GM12878 (cell line): ENCODE measurements around the gene PLEKHM3. TPM values are rescaled to one million over a fixed set of nuclear protein-coding genes. Genes with fewer than 3 reads are reported as not detected.

Experiments
- ATAC-seq: fragments of 200-7000 bp; cut with Tn5 transposase; 3 replicates; pipeline ENCODE4 v1.9.1; 2020; ENCODE audit warnings: mild to moderate bottlenecking, moderate library complexity
- BruUV-seq: library from RNA; stranded (reverse); fragments of 400-500 nt; replicated peaks from 2 replicates; lab custom pipeline; 2021; lab: Mats Ljungman, UMichigan
- CTCF ChIA-PET: fragments of 300-600 bp; sonication (Branson Sonifier 250); formaldehyde crosslinking; extraction: SDS; loops from one replicate; lab custom pipeline; 2021; ENCODE audit warnings: inconsistent platforms; lab: Yijun Ruan, JAX
- POLR2A ChIA-PET: fragments of 350-600 bp; formaldehyde crosslinking; extraction: SDS; loops from one replicate; lab custom pipeline; 2021; ENCODE audit warnings: inconsistent platforms; lab: Charles Lee
- RAD21 ChIA-PET: fragments of 300-600 bp; sonication (Branson Sonifier 250); formaldehyde crosslinking; loops from one replicate; lab custom pipeline; 2023; ENCODE audit warnings: antibody characterized with exemption; ENCODE audit not compliant: unreplicated experiment; lab: Charles Lee
- SMC1A ChIA-PET: fragments of 300-600 bp; sonication (Branson Sonifier 250); formaldehyde crosslinking; loops from one replicate; lab custom pipeline; 2023; ENCODE audit not compliant: unreplicated experiment, uncharacterized antibody; lab: Charles Lee
- DNase-seq: peaks from one replicate; pipeline ENCODE4 v3.0.0-alpha.2; 2011; ENCODE audit warnings: low read depth, low spot score
- FAIRE-seq: peaks from 3 replicates; lab custom pipeline; 2011; peaks lifted over from hg19 to GRCh38; lab: Jason Lieb, UNC
- H2AFZ ChIP-seq: 2 replicates; pipeline ENCODE4 v1.6.0; 2011; ENCODE audit warnings: low read depth, low read length, control low read depth; ENCODE audit not compliant: control insufficient read depth
- H3K27ac ChIP-seq: 2 replicates; pipeline ENCODE4 v1.5.1; 2011; ENCODE audit warnings: control low read depth; ENCODE audit not compliant: control insufficient read depth, insufficient read depth
- H3K27me3 ChIP-seq, 2 experiments: replicated peaks in 1 of 2; 2 replicates each; pipeline versions ENCODE4 v1.6.0 to v1.6.1; 2011; ENCODE audit warnings: low read length in 1 of 2; ENCODE audit not compliant: control insufficient read depth in 2 of 2, insufficient read depth in 2 of 2
- H3K36me3 ChIP-seq, 2 experiments: 2 replicates each; pipeline ENCODE4 v1.5.1; 2011; ENCODE audit warnings: low read length in 1 of 2; ENCODE audit not compliant: control insufficient read depth in 2 of 2, insufficient read depth in 2 of 2
- H3K4me1 ChIP-seq: 2 replicates; pipeline ENCODE4 v1.6.1; 2011; ENCODE audit warnings: mild to moderate bottlenecking, low read length, moderate library complexity, mixed read lengths; ENCODE audit not compliant: control insufficient read depth, insufficient read depth
- H3K4me2 ChIP-seq: 2 replicates; pipeline ENCODE4 v1.6.0; 2011; ENCODE audit warnings: control low read depth; ENCODE audit not compliant: control insufficient read depth, insufficient read depth
- H3K4me3 ChIP-seq: fragments of 200-600 bp; sonication (generic); 2 replicates; pipeline ENCODE4 v1.5.1; 2016
- H3K79me2 ChIP-seq: 2 replicates; pipeline ENCODE4 v1.6.0; 2011; ENCODE audit warnings: low read length; ENCODE audit not compliant: control insufficient read depth, insufficient read depth
- H3K9ac ChIP-seq: 2 replicates; pipeline ENCODE4 v1.8.0; 2011; ENCODE audit warnings: low read length, control low read depth, mixed read lengths; ENCODE audit not compliant: control insufficient read depth, insufficient read depth
- H3K9me3 ChIP-seq: replicated peaks from 3 replicates; pipeline ENCODE4 v1.5.1; 2011; ENCODE audit warnings: mild to moderate bottlenecking, low read length; ENCODE audit not compliant: control insufficient read depth, insufficient read depth
- H4K20me1 ChIP-seq: 2 replicates; pipeline ENCODE4 v1.6.0; 2011; ENCODE audit not compliant: control insufficient read depth, insufficient read depth
- ASH2L ChIP-seq: fragments of 300-600, 200-600 bp; sonication (generic); IDR thresholded peaks from 2 replicates; pipeline ENCODE4 v1.6.1; 2017; ENCODE audit warnings: low read depth, mild to moderate bottlenecking, borderline replicate concordance
- CHD2 ChIP-seq: IDR thresholded peaks from 2 replicates; pipeline ENCODE4 v1.6.1; 2011; ENCODE audit warnings: low read depth, low read length, improper control_type of control experiment, borderline replicate concordance
- E4F1 ChIP-seq: fragments of 450-650 bp; IDR thresholded peaks from 2 replicates; pipeline ENCODE4 v1.6.1; 2018; ENCODE audit warnings: borderline replicate concordance, mild to moderate bottlenecking; ENCODE audit not compliant: partially characterized antibody
- EGR1 ChIP-seq, 2 experiments: IDR thresholded peaks; 1 replicate in 1 of 2; 2 replicates in 1 of 2; pipeline ENCODE4 v1.6.1; 2011 to 2012; ENCODE audit warnings: low read depth in 2 of 2, low read length in 2 of 2, borderline replicate concordance in 1 of 2, mild to moderate bottlenecking in 1 of 2, moderate library complexity in 1 of 2
- HDAC2 ChIP-seq: fragments of 200-600 bp; sonication (generic); IDR thresholded peaks from 2 replicates; pipeline ENCODE4 v1.6.1; 2017
- IRF5 ChIP-seq: fragments of 450-650 bp; IDR thresholded peaks from 2 replicates; pipeline ENCODE4 v1.6.1; 2017; ENCODE audit warnings: borderline replicate concordance
- KDM1A ChIP-seq: fragments of 200-600 bp; sonication (generic); IDR thresholded peaks from 2 replicates; pipeline ENCODE4 v1.6.1; 2016; ENCODE audit warnings: borderline replicate concordance
- NR2F1 ChIP-seq: fragments of 450-650 bp; conservative IDR thresholded peaks from 2 replicates; pipeline ENCODE4 v1.6.1; 2017; ENCODE audit warnings: mild to moderate bottlenecking
- RAD21 ChIP-seq: IDR thresholded peaks from 2 replicates; pipeline ENCODE4 v1.6.1; 2011; ENCODE audit warnings: mild to moderate bottlenecking, low read depth, low read length, moderate library complexity; ENCODE audit not compliant: insufficient read depth
- SRF ChIP-seq, 2 experiments: IDR thresholded peaks; 2 replicates each; pipeline ENCODE4 v1.6.1; 2011; ENCODE audit warnings: low read depth in 2 of 2, low read length in 2 of 2, mild to moderate bottlenecking in 1 of 2, moderate library complexity in 1 of 2
- SUZ12 ChIP-seq: fragments of 200-600 bp; sonication (generic); IDR thresholded peaks from one replicate; pipeline ENCODE4 v1.6.1; 2018; ENCODE audit warnings: antibody characterized with exemption, mild to moderate bottlenecking; ENCODE audit not compliant: unreplicated experiment
- TCF3 ChIP-seq: IDR thresholded peaks from 2 replicates; pipeline ENCODE4 v1.6.1; 2012; ENCODE audit warnings: low read depth, mild to moderate bottlenecking, low read length, borderline replicate concordance; ENCODE audit not compliant: insufficient read depth
- WRNIP1 ChIP-seq: IDR thresholded peaks from 2 replicates; pipeline ENCODE4 v1.6.1; 2011; ENCODE audit warnings: low read depth, low read length, improper control_type of control experiment, borderline replicate concordance
- YBX1 ChIP-seq: fragments of 450-650 bp; IDR thresholded peaks from 2 replicates; pipeline ENCODE4 v1.6.1; 2016; ENCODE audit warnings: antibody characterized with exemption
- YY1 ChIP-seq: IDR thresholded peaks from 2 replicates; pipeline ENCODE4 v1.6.1; 2011; ENCODE audit warnings: low read depth, mild to moderate bottlenecking, low read length
- WGBS: methylation state at CpG from one replicate; pipeline ENCODE4 v1.1.6; 2016; ENCODE audit warnings: low lambda C conversion rate; ENCODE audit not compliant: insufficient replicate concordance, insufficient coverage; ENCODE audit errors: missing lambda C conversion rate; 5-methylcytosine and 5-hydroxymethylcytosine counted together
- in situ Hi-C: fragments of 300-500 bp; cut with MboI; formaldehyde crosslinking; loops from 9 replicates; pipeline ENCODE4 v1.14.3; 2018; ENCODE audit warnings: mixed read lengths
- intact Hi-C: fragments of 100-400 bp; cut with micrococcal nuclease; formaldehyde crosslinking; loops from one replicate; pipeline ENCODE4 v1.14.2; 2022; ENCODE audit not compliant: unreplicated experiment
- polyA plus RNA-seq, 11 experiments: library from polyadenylated mRNA; depleted of rRNA in 4 of 11; unstranded in 6 of 11; stranded (reverse) in 5 of 11; fragments of >200 nt; fragmentation: Nextera tagmentation in 4 of 11; fragmentation: Illumina TruSeq in 1 of 11; extraction: Ambion mirVana in 4 of 11; extraction: Trizol in 1 of 11; gene quantifications; 1 replicate in 1 of 11; 2 replicates in 10 of 11; pipeline versions ENCODE4 v1.2.1 to v1.2.3, GENCODE V29; 2011 to 2016; ENCODE audit warnings: inconsistent platforms in 2 of 11, missing spikeins in 2 of 11, low read depth in 1 of 11
- total RNA-seq, 4 experiments: library from RNA; depleted of rRNA in 3 of 4; stranded (reverse); fragments of >200 nt in 3 of 4; fragmentation: Illumina TruSeq in 1 of 4; extraction: Trizol in 1 of 4; gene quantifications; 2 replicates each; pipeline versions ENCODE4 v1.2.1 to v1.2.3, GENCODE V29; 2013 to 2021
- TF ChIP-seq, protein P1 (sequence below): IDR thresholded peaks from 2 replicates; pipeline ENCODE4 v1.6.1; 2011; ENCODE audit warnings: borderline replicate concordance, low read depth, mild to moderate bottlenecking, moderate library complexity, mixed read lengths, low read length; ENCODE audit not compliant: insufficient read depth; ENCODE audit errors: extremely low read length

PLEKHM3 gene
- total and polyA plus RNA-seq, 10 of the 15 experiments (the other 5 are each of a cell fraction or from before 2014, with no cell fraction given) = 1.4 to 5.6 (median 3.0) TPM

DNA sequence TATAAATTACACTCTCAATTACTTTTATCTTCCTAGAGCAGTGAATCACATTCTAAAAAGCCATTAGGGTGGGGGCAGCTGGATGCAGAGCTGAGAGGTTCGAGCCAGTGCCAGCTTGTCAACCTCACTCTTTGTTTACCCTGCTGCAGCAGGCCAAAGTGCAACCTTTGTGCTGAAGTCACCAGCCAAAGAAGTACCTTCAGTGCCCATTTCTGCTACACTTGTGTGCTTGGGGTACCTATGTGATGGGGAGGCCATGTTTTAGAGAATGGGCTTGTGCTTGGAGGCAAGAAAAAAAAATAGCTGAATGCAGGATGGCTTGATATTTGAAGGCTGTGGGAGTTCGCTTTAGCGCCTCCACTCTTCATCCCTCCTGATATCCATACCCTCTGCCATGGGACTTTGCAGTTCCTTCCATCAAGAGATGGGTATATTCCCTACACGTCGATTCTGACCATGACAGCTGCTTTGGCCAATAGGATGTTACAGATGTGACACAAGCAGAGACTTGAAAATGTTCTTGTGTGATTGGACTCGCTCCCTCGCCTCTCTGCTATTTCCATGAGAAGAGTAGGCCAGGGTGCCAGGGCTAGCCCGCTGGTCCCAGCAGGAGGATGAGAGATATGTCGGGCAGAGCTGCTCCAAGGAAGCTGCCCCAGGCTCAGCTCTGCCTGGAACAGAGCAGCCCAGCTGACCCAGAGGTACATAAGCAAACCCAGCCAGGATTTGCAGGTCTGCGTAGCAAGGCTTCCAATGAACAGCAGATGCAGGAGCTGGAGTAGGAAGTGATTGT, 242.9 kb downstream of the PLEKHM3 start:
- Histone ChIP-seq H3K4me1 (no peaks in the 10 kb centered on the region), H3K4me3 (no peak overlapping the region), H3K79me2 (no peaks in the 10 kb centered on the region), H4K20me1 (no peaks in the 10 kb centered on the region), H3K36me3 (no peaks in the 10 kb centered on the region), H3K27me3 (no peaks in the 10 kb centered on the region; a peak in 2 of 4 replicates), H3K9me3 (no peaks in the 10 kb centered on the region), H3K4me2 (no peak overlapping the region), H2AFZ (no peak overlapping the region), H3K27ac (no peak overlapping the region), H3K9ac (no peak overlapping the region)
- WGBS = 62% methylated on average over 10 of the region's 10 CpGs
- DNase-seq = no peak
- POLR2A ChIA-PET = interaction anchor here (0.5 to 0.9 kb wide), 3 partner anchors 12 to 1016 kb away, joined by 3 to 9 read pairs (median 7); partner anchors contain the start of gene FZD5
- in situ Hi-C loops = no loop called here
- TF ChIP-seq YY1 = no peak
- no peak for TF ChIP-seq SUZ12
- no peak for TF ChIP-seq SRF (IDR thresholded peaks at IDR 0.05; ENCODE audit: low read depth in 2 of 2, low read length in 2 of 2)
- TF ChIP-seq IRF5 = no peak
- no peak for TF ChIP-seq TCF3
- no peak for TF ChIP-seq HDAC2
- no peak for TF ChIP-seq NR2F1
- no peak for TF ChIP-seq YBX1
- TF ChIP-seq KDM1A = no peak
- TF ChIP-seq RAD21 = no peak
- TF ChIP-seq ASH2L = no peak
- TF ChIP-seq EGR1 (IDR thresholded peaks at IDR 0.05; ENCODE audit: borderline replicate concordance in 1 of 2, low read depth in 2 of 2, low read length in 2 of 2) = no peak
- no peak for TF ChIP-seq WRNIP1
- TF ChIP-seq, protein P1, sequence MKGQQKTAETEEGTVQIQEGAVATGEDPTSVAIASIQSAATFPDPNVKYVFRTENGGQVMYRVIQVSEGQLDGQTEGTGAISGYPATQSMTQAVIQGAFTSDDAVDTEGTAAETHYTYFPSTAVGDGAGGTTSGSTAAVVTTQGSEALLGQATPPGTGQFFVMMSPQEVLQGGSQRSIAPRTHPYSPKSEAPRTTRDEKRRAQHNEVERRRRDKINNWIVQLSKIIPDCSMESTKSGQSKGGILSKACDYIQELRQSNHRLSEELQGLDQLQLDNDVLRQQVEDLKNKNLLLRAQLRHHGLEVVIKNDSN = no peak
- TF ChIP-seq E4F1 = no peak
- TF ChIP-seq CHD2 = no peak
- intact Hi-C loops = no loop called here
- SMC1A ChIA-PET = interaction anchor here (0.6 to 1.6 kb wide), 6 partner anchors 9 to 193 kb away, joined by 3 to 4 read pairs (median 3); no protein-coding TSS in a partner anchor
- FAIRE-seq = no peak
- BruUV-seq = no TSS peak
- CTCF ChIA-PET = interaction anchor here (1.6 kb wide), 1 partner anchor 258 kb away, joined by 5 read pairs; no protein-coding TSS in a partner anchor
- RAD21 ChIA-PET = no interaction called here
- ATAC-seq = no peak
